Naive thymus-derived CD4-positive, alpha-beta T cell (primary cell): ENCODE results near the gene RGS13. TPM values are rescaled to one million over a fixed set of nuclear protein-coding genes. Genes with fewer than 3 reads are reported as not detected.

Experiments
- ATAC-seq: fragments of 150-1000 bp; cut with Tn5 transposase; 2 replicates; pipeline ENCODE4 v1.10.0; 2021; ENCODE audit warnings: mild to moderate bottlenecking, moderate library complexity
- CTCF ChIA-PET: fragments of 350-600 bp; sonication (Branson Sonifier 250); formaldehyde crosslinking; loops from one replicate; lab custom pipeline; 2021; ENCODE audit warnings: antibody characterized with exemption; lab: Charles Lee
- POLR2A ChIA-PET: fragments of 350-600 bp; sonication (Branson Sonifier 250); formaldehyde crosslinking; loops from one replicate; lab custom pipeline; 2021; ENCODE audit warnings: antibody characterized with exemption, inconsistent platforms; lab: Charles Lee
- DNase-seq, 9 donors: peaks; one replicate each; pipeline versions ENCODE4 v3.0.0 to v3.0.0-alpha.2; 2020 to 2022; ENCODE audit warnings: mixed read lengths in 1 of 9
- H3K27ac ChIP-seq: one replicate; pipeline ENCODE4 v1.7.0; 2013; ENCODE audit warnings: mild to moderate bottlenecking, low read depth, low read length, moderate library complexity
- H3K27me3 ChIP-seq, 2 donors: one replicate each; pipeline ENCODE4 v1.7.0; 2013; ENCODE audit warnings: low read length in 2 of 2, mild to moderate bottlenecking in 2 of 2, moderate library complexity in 2 of 2; ENCODE audit not compliant: control insufficient read depth in 2 of 2, insufficient read depth in 2 of 2
- H3K36me3 ChIP-seq, 3 experiments: 1 replicate in 2 of 3; 2 replicates in 1 of 3; pipeline ENCODE4 v1.7.0; 2013; ENCODE audit warnings: low read length in 3 of 3, mild to moderate bottlenecking in 3 of 3, moderate library complexity in 1 of 3; ENCODE audit not compliant: insufficient read depth in 3 of 3, control insufficient read depth in 2 of 3
- H3K4me1 ChIP-seq, 2 donors: one replicate each; pipeline ENCODE4 v1.7.0; 2013; ENCODE audit warnings: low read length in 2 of 2, mild to moderate bottlenecking in 2 of 2, moderate library complexity in 1 of 2; ENCODE audit not compliant: control insufficient read depth in 2 of 2, insufficient read depth in 2 of 2
- H3K4me3 ChIP-seq: 2 replicates; pipeline ENCODE4 v1.7.0; 2013; ENCODE audit warnings: mild to moderate bottlenecking, low read length
- H3K9me3 ChIP-seq, 3 experiments: 1 replicate in 2 of 3; 2 replicates in 1 of 3; pipeline ENCODE4 v1.7.0; 2013; ENCODE audit warnings: low read length in 3 of 3; ENCODE audit not compliant: control insufficient read depth in 2 of 3
- H3K27ac Mint-ChIP-seq, 9 donors: one replicate each; pipeline ENCODE4 v1.8.0; 2020 to 2022; ENCODE audit warnings: mixed read lengths in 9 of 9, mild to moderate bottlenecking in 8 of 9, moderate library complexity in 5 of 9, inconsistent platforms in 2 of 9
- H3K27me3 Mint-ChIP-seq, 5 donors: one replicate each; pipeline ENCODE4 v1.8.0; 2021 to 2022; ENCODE audit warnings: mixed read lengths in 5 of 5, mild to moderate bottlenecking in 1 of 5
- H3K36me3 Mint-ChIP-seq, 5 donors: one replicate each; pipeline ENCODE4 v1.8.0; 2020 to 2022; ENCODE audit warnings: mixed read lengths in 5 of 5, mild to moderate bottlenecking in 3 of 5, inconsistent platforms in 1 of 5
- H3K4me1 Mint-ChIP-seq, 7 donors: one replicate each; pipeline ENCODE4 v1.8.0; 2020 to 2022; ENCODE audit warnings: mixed read lengths in 7 of 7, mild to moderate bottlenecking in 3 of 7, inconsistent platforms in 1 of 7
- H3K4me3 Mint-ChIP-seq, 10 donors: one replicate each; pipeline ENCODE4 v1.8.0; 2020 to 2022; ENCODE audit warnings: mild to moderate bottlenecking in 10 of 10, mixed read lengths in 10 of 10, moderate library complexity in 6 of 10, inconsistent platforms in 2 of 10
- H3K9me3 Mint-ChIP-seq, 11 donors: one replicate each; pipeline ENCODE4 v1.8.0; 2020 to 2022; ENCODE audit warnings: mixed read lengths in 11 of 11, mild to moderate bottlenecking in 4 of 11, inconsistent platforms in 1 of 11, moderate library complexity in 1 of 11
- intact Hi-C, 2 donors: fragments of 100-400 bp; cut with micrococcal nuclease; formaldehyde crosslinking; loops; one replicate each; pipeline ENCODE4 v1.15.1; 2023
- polyA plus RNA-seq, 2 donors: library from polyadenylated mRNA; unstranded; fragments of 300-500 nt; fragmentation: Illumina TruSeq; gene quantifications; one replicate each; pipeline ENCODE4 v1.2.3, GENCODE V29; 2021
- total RNA-seq, 6 experiments: library from RNA in 5 of 6; stranded (reverse) in 5 of 6; gene quantifications; 1 replicate in 5 of 6; 2 replicates in 1 of 6; pipeline ENCODE4 v1.2.3 and lab custom pipeline; 2021 to 2026

RGS13 gene
- total and polyA plus RNA-seq, 7 experiments from 2014 or later: 0.56 TPM; not detected in 6

DNA sequence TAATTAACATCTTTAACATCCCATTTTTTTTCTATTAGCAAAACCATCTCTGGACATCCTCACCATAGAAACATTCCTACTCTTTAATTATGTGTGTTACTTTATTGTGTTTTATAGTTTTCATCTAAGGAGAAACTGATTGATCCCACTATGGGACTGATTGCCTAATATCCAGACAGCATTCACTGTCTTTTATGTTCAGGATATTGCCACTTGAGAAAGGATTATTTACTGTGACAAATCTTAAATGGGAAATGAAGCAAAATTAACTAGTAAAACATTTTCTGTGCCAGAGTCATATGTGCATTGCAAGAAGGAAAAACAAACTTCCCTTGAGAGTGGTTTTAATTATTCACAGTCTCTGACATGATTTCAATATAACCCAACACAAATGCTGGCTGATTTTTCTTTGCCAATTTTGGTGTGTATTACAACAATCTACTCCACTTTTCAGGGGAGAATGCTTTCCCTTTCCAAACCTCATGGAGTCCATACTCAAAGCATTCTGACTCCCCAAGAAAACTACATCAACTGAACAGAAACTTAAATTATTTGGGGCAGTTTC lies 15.8 kb upstream of the RGS13 start:
- Histone ChIP-seq H3K4me1 (no peaks in the 10 kb centered on the region), H3K9me3 (no peaks in the 10 kb centered on the region), H3K4me3 (no peak overlapping the region), H3K36me3 (no peaks in the 10 kb centered on the region), H3K27me3 (no peaks in the 10 kb centered on the region), H3K27ac (no peak overlapping the region)
- Mint-ChIP-seq H3K4me3 (no peak overlapping the region), H3K27me3 (peaks cover 0 to 16% (median 10%) of the 10 kb centered on the region in 5 donors), H3K9me3 (peaks cover 0 to 8% (median 0%) of the 10 kb centered on the region in 11 donors), H3K4me1 (no peaks in the 10 kb centered on the region), H3K36me3 (no peaks in the 10 kb centered on the region), H3K27ac (no peak overlapping the region)
- intact Hi-C loops: no loop called here
- ChIA-PET CTCF (no interaction called here), POLR2A (no interaction called here)
- no peak for DNase-seq
- ATAC-seq: no peak

DNA sequence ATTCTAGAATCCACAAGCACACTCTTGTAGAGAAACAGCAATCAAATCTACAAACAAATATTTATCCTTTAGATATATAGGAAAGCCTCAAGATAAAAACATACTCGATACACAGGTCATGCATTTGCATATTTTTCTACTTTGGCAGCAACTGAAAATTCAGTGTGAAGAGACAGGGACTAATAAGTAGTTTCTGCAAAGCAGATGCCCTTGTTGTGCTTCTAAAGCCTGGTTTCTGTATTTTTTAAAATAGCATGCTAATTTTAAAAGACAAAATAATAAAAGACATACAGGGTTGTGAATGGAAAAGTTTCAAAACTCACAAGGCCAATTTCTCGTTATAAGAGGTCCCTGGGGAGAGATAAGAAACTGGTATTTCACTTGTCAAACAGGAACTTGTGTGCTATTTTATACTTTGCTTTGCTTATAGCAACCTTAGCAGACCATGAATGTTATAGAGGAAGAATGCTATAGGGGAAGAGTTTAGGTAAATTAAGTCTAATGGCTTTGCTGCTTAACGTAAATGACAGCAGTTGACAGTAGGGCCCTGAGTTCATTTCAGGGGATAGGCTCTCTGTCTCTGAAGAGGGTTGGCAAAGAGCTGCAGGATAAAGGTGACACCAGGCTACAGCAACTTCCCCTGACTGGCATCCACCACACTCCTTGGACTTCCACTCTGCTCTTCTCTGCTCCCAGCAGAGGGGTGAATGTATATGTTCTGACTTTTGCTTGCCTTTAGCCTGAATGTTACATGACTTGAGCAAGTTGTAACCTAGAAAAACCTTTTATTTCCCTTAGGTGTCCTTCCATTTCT lies 9.4 kb upstream of the RGS13 start:
- no peaks in the 10 kb centered on the region for H3K36me3 Mint-ChIP-seq
- intact Hi-C loops: no loop called here
- H3K4me3 Mint-ChIP-seq: no peak overlapping the region
- CTCF ChIA-PET: interaction anchor here (0.6 kb wide), 1 partner anchor 17 kb away, joined by 3 read pairs; no protein-coding TSS in a partner anchor
- H3K27me3 Mint-ChIP-seq: peaks cover 0 to 38% (median 23%) of the 10 kb centered on the region in 5 donors
- Histone ChIP-seq H3K27ac (no peak overlapping the region), H3K36me3 (no peaks in the 10 kb centered on the region), H3K27me3 (no peaks in the 10 kb centered on the region), H3K4me1 (no peaks in the 10 kb centered on the region), H3K4me3 (no peak overlapping the region), H3K9me3 (no peaks in the 10 kb centered on the region)
- no peak for DNase-seq
- peaks cover 0 to 3% (median 0%) of the 10 kb centered on the region in 11 donors for H3K9me3 Mint-ChIP-seq
- POLR2A ChIA-PET: interaction anchor here (0.6 kb wide), 1 partner anchor 783 kb away, joined by 3 read pairs; no protein-coding TSS in a partner anchor
- H3K4me1 Mint-ChIP-seq: no peaks in the 10 kb centered on the region
- H3K27ac Mint-ChIP-seq: no peak overlapping the region
- no peak for ATAC-seq

DNA sequence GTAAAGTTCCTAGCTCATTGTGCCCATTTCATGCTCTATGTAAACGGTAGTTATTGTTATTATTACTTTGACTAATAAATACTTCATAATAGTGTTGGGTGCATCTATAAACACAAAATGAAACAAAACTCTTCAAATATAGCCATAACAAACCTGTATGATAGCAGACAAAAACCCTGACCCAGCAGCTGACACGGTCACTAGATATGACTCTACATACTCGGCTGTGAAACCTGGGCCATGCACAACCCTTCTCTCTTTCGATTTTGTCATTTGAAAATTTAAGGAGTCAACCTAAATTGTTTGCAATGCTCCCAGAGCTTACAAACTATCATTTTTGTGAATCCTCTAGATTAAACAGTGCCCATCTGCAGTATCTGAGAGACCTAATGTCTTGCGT lies 8.0 kb upstream of the RGS13 start:
- Mint-ChIP-seq H3K4me3 (no peak overlapping the region), H3K27ac (no peak overlapping the region), H3K4me1 (no peaks in the 10 kb centered on the region), H3K9me3 (no peaks in the 10 kb centered on the region), H3K27me3 (peaks cover 0 to 38% (median 27%) of the 10 kb centered on the region in 5 donors), H3K36me3 (no peaks in the 10 kb centered on the region)
- no peak for DNase-seq
- no peaks in the 10 kb centered on the region for H3K36me3 ChIP-seq
- ChIA-PET CTCF (no interaction called here), POLR2A (no interaction called here)
- H3K9me3 ChIP-seq: no peaks in the 10 kb centered on the region
- intact Hi-C loops: no loop called here
- no peaks in the 10 kb centered on the region for H3K27me3 ChIP-seq
- H3K4me3 ChIP-seq: no peak overlapping the region
- no peak overlapping the region for H3K27ac ChIP-seq
- H3K4me1 ChIP-seq: no peaks in the 10 kb centered on the region
- ATAC-seq: no peak

DNA sequence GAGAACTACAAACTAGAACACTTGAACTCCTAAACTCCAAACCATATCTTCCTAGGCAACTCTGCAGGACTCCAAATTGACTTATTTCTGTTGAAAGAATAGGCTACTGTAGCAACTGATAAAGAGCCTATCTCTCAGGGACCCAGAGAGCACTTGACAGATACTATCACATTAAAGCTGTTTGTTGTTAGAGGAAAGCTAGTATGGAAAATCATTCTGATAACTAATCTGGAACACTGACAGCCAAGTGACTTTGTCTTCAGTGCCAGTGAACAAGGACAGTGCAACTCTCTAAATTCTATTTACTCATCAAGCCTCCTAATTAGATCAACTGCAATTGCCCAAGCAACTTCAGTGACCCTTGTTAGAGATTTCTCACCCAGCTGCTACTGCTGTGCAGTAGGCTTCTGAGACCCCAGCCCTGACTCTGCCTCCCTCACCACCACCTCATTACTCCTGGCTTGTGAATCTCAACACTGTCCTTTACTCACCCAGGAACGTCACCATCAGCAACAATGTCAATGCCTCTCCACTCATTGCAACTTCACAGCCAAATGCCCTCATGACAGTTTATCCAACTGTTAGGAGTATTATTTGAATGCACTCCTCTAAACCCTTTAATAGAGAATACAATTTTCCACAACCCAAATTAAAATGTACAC lies 7.4 kb upstream of the RGS13 start:
- Histone ChIP-seq H3K36me3 (no peaks in the 10 kb centered on the region), H3K27me3 (no peaks in the 10 kb centered on the region), H3K4me3 (no peak overlapping the region), H3K27ac (no peak overlapping the region), H3K4me1 (no peaks in the 10 kb centered on the region), H3K9me3 (no peaks in the 10 kb centered on the region)
- Mint-ChIP-seq H3K4me1 (no peaks in the 10 kb centered on the region), H3K27ac (no peak overlapping the region), H3K36me3 (no peaks in the 10 kb centered on the region), H3K4me3 (no peak overlapping the region), H3K27me3 (peaks cover 0 to 38% (median 27%) of the 10 kb centered on the region in 5 donors), H3K9me3 (no peaks in the 10 kb centered on the region)
- ChIA-PET POLR2A (interaction anchor here (0.5 kb wide), 1 partner anchor 169 kb away, joined by 5 read pairs; no protein-coding TSS in a partner anchor), CTCF (no interaction called here)
- DNase-seq (no peak), ATAC-seq (no peak)
- intact Hi-C loops: no loop called here

DNA sequence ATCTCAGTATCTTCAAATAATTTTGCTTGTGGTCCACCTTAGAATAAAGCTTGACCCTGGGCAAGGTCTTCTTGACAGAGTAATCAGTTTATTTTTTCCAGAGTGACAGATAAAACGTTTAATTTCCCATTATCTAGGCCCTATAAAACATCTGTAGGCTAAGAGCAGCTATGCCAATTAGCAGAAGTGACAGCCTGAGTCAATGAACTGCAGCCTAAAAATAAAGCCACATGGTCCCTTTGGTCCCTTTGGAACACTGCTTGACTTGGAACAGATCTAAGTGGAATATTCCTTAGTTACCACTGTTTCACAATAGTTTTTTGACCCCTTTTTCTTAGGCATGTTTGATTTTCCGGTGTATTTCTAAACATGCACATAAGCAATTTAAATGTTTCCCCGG lies 6.3 kb upstream of the RGS13 start:
- Mint-ChIP-seq H3K9me3 (no peaks in the 10 kb centered on the region), H3K36me3 (no peaks in the 10 kb centered on the region), H3K27ac (no peak overlapping the region), H3K4me1 (no peaks in the 10 kb centered on the region), H3K27me3 (peaks cover 0 to 30% (median 24%) of the 10 kb centered on the region in 5 donors), H3K4me3 (no peak overlapping the region)
- no peak overlapping the region for H3K27ac ChIP-seq
- ChIA-PET POLR2A (interaction anchor here (0.6 kb wide), 1 partner anchor 25 kb away, joined by 3 read pairs; no protein-coding TSS in a partner anchor), CTCF (no interaction called here)
- H3K36me3 ChIP-seq: no peaks in the 10 kb centered on the region
- intact Hi-C loops: no loop called here
- ATAC-seq: no peak
- no peaks in the 10 kb centered on the region for H3K9me3 ChIP-seq
- no peak for DNase-seq
- no peaks in the 10 kb centered on the region for H3K4me1 ChIP-seq
- no peak overlapping the region for H3K4me3 ChIP-seq
- no peaks in the 10 kb centered on the region for H3K27me3 ChIP-seq

DNA sequence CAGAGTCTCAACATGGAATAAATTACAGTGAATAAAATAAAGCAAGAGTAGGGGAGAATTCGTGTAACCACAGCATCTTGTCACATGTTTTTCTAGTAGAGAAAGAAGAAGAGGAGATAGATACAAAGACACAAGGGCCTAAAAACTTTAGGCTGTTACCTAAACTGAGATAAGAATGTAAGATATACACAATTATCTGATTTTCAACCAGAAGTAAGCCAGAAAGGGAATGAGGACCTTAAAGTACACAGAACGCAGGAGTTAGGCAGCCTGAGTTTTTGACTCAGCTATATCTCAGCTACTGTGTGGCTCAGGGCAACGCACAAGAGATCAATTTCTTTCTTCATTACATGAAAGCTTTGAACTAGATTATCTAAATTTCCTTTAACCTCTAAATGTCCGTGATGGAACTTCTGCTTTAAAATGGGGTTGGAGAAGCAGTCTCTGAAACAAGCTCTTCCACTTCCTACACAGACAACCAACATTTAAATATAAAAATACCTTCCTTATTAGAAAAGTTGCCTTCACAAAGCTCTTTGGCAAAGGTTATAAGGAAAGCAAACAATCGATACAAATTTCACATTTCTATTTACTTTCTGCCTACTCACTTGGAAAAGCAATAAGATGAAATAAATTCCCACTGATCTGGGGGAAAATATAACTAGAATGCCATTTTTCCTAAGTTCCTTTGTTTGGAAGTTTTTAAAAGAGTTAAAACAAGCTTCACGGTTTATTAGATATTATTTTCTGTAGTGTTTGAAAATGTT lies 5.2 kb upstream of the RGS13 start:
- Histone ChIP-seq H3K27me3 (no peaks in the 10 kb centered on the region), H3K9me3 (no peaks in the 10 kb centered on the region), H3K4me1 (no peaks in the 10 kb centered on the region), H3K4me3 (no peak overlapping the region), H3K36me3 (no peaks in the 10 kb centered on the region), H3K27ac (no peak overlapping the region)
- Mint-ChIP-seq H3K4me1 (no peaks in the 10 kb centered on the region), H3K36me3 (no peaks in the 10 kb centered on the region), H3K4me3 (no peak overlapping the region), H3K27ac (no peak overlapping the region), H3K27me3 (peaks cover 0 to 36% (median 19%) of the 10 kb centered on the region in 5 donors), H3K9me3 (no peaks in the 10 kb centered on the region)
- ChIA-PET CTCF (no interaction called here), POLR2A (no interaction called here)
- no peak for ATAC-seq
- intact Hi-C loops: no loop called here
- no peak for DNase-seq
